Body of pancreas (tissue), 4 donors: ENCODE measurements around the gene WNT7B.

Experiments
- CTCF ChIP-seq, 7 experiments: fragments of 450-650 bp in 4 of 7; fragments of 200-600 bp in 3 of 7; sonication (generic) in 3 of 7; IDR thresholded peaks; one replicate each; pipeline ENCODE4 v1.5.1; 2016 to 2019; ENCODE audit warnings: antibody characterized with exemption in 7 of 7
- POLR2A ChIP-seq, 3 donors: fragments of 450-650 bp; IDR thresholded peaks; one replicate each; pipeline ENCODE4 v1.6.1; 2016; ENCODE audit warnings: antibody characterized with exemption in 3 of 3, mild to moderate bottlenecking in 2 of 3

GRCh38 chr22:45878901-45879551 is 97.9 kb downstream of the WNT7B start:
- no peak for TF ChIP-seq CTCF (IDR thresholded peaks at IDR 0.05)
- TF ChIP-seq POLR2A (IDR thresholded peaks at IDR 0.05), result no peak
